Measurements from ENCODE around the gene PEX5. TPM values are rescaled to one million over a fixed set of nuclear protein-coding genes. Genes with fewer than 3 reads are reported as not detected.
"Not testable (repeated sequence)": the region's sequence is repeated elsewhere in the genome, so short reads cannot be mapped to it uniquely, and the experiment has no call there.

PEX5 gene
- total RNA-seq, 2 experiments from 2014 or later: 14.6 to 18.2 TPM

- ChIA-PET POLR2A (no interaction called here), CTCF (no interaction called here)
- no peak overlapping the region for H3K27ac Mint-ChIP-seq
- no peaks in the 10 kb centered on the region for H3K27me3 Mint-ChIP-seq
- H3K9me3 Mint-ChIP-seq: peaks cover 3% of the 10 kb centered on the region
- no peak for DNase-seq
- no peaks in the 10 kb centered on the region for H3K4me1 Mint-ChIP-seq
- peaks cover 55% of the 10 kb centered on the region for H3K36me3 Mint-ChIP-seq (ENCODE audit: low read depth)
- H3K4me3 Mint-ChIP-seq: no peak overlapping the region
Measured at GRCh38 chr12:7207866-7208625, 18.6 kb downstream of the PEX5 start.

GRCh38 chr12:7209958-7210357, 20.5 kb downstream of the PEX5 start:
- no peak overlapping the region for H3K4me3 Mint-ChIP-seq
- H3K27me3 Mint-ChIP-seq: no peaks in the 10 kb centered on the region
- H3K9me3 Mint-ChIP-seq: peaks cover 3% of the 10 kb centered on the region
- H3K27ac Mint-ChIP-seq: no peak overlapping the region
- H3K36me3 Mint-ChIP-seq (ENCODE audit: low read depth): peaks cover 45% of the 10 kb centered on the region
- ChIA-PET CTCF (no interaction called here), POLR2A (no interaction called here)
- no peaks in the 10 kb centered on the region for H3K4me1 Mint-ChIP-seq
- no peak for DNase-seq

- H3K36me3 Mint-ChIP-seq (ENCODE audit: low read depth): peaks cover 45% of the 10 kb centered on the region
Measured at GRCh38 chr12:7210642-7211151, 21.2 kb downstream of the PEX5 start.

GRCh38 chr12:7212678-7213077, 23.2 kb downstream of the PEX5 start:
- H3K9me3 Mint-ChIP-seq: peaks cover 3% of the 10 kb centered on the region
- peaks cover 4% of the 10 kb centered on the region for H3K27me3 Mint-ChIP-seq
- no peak for DNase-seq
- CTCF ChIA-PET: no interaction called here
- no peaks in the 10 kb centered on the region for H3K4me1 Mint-ChIP-seq
- POLR2A ChIA-PET: no interaction called here
- peaks cover 38% of the 10 kb centered on the region for H3K36me3 Mint-ChIP-seq (ENCODE audit: low read depth)
- H3K27ac Mint-ChIP-seq: no peak overlapping the region
- no peak overlapping the region for H3K4me3 Mint-ChIP-seq

More at GRCh38 chr12:7210642-7211151, 21.2 kb downstream of the PEX5 start:
- Mint-ChIP-seq H3K27me3 (peaks cover 4% of the 10 kb centered on the region), H3K4me3 (no peak overlapping the region), H3K9me3 (peaks cover 3% of the 10 kb centered on the region), H3K27ac (no peak overlapping the region), H3K4me1 (no peaks in the 10 kb centered on the region)
- CTCF ChIA-PET: no interaction called here
- POLR2A ChIA-PET: no interaction called here
- DNase-seq: no peak

DNA sequence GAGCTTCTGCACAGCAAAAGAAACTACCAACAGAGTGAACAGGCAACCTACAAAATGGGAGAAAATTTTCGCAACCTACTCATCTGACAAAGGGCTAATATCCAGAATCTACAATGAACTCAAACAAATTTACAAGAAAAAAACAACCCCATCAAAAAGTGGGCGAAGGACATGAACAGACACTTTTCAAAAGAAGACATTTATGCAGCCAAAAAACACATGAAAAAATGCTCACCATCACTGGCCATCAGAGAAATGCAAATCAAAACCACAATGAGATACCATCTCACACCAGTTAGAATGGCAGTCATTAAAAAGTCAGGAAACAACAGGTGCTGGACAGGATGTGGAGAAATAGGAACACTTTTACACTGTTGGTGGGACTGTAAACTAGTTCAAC, 24.3 kb downstream of the PEX5 start:
- DNase-seq, H3K4me1 Mint-ChIP-seq, H3K27ac Mint-ChIP-seq, CTCF ChIA-PET, H3K4me3 Mint-ChIP-seq, H3K9me3 Mint-ChIP-seq, H3K27me3 Mint-ChIP-seq, POLR2A ChIA-PET: not testable (repeated sequence)
- peaks cover 29% of the 10 kb centered on the region for H3K36me3 Mint-ChIP-seq (ENCODE audit: low read depth)

DNA sequence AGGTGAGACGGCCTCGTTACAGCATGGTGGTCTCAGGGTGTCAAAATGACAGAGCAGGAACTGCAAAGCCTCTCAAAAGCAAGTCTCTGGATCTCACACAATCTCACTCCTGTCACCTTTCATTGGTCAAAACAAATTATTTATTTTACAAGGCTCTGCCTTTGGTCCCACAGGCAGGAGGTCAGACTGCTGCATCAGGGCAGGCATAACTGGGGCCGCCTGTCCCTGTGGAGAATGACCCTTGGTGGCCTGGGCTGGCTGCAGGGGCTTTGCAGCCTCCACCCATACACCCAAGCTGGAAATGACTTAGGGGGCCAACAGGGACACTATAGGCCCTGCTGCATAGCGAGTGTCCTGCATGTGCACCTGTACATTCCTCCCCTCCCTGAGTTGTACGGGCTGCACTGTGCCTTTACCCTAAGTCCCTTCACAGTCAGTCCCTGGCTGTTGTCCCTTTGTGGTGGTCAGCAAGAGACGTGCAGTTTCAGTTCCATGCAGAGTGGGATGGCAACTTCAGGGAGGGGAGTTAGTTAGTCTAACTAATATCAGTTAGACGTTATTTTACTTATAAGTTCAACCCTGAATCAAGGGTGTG, 28.1 kb downstream of the PEX5 start:
- ChIA-PET POLR2A (no interaction called here), CTCF (no interaction called here)
- H3K27me3 Mint-ChIP-seq: peaks cover 4% of the 10 kb centered on the region
- H3K4me3 Mint-ChIP-seq: no peak overlapping the region
- no peak for DNase-seq
- H3K36me3 Mint-ChIP-seq (ENCODE audit: low read depth): peaks cover 4% of the 10 kb centered on the region
- H3K27ac Mint-ChIP-seq: no peak overlapping the region
- no peaks in the 10 kb centered on the region for H3K4me1 Mint-ChIP-seq
- peaks cover 1% of the 10 kb centered on the region for H3K9me3 Mint-ChIP-seq

GRCh38 chr12:7219599-7220243, 30.2 kb downstream of the PEX5 start:
- ChIA-PET CTCF (no interaction called here), POLR2A (no interaction called here)
- Mint-ChIP-seq H3K36me3 (ENCODE audit: low read depth) (no peaks in the 10 kb centered on the region), H3K9me3 (no peaks in the 10 kb centered on the region), H3K4me1 (no peaks in the 10 kb centered on the region), H3K27me3 (peaks cover 4% of the 10 kb centered on the region), H3K4me3 (no peak overlapping the region), H3K27ac (no peak overlapping the region)
- peak; percentile 84 for DNase-seq

DNA sequence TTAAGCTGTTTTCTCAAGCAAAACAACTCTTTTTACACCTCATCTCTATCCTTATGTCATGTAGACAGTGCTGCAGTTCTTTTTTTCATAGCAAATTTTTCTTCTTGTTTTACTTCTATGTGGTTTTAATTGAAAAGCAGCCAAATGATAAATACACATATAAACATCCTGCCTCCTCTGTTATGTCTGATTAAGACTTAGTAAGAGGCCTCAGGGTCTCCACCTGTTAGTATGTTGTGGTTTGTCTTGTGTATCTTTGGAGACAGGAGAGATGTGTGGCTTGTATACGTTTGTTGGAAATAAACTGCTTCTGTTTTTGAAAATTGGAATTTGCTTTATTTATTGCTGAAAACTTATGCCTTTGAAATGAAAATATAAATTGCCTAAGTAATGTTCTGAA, 32.0 kb downstream of the PEX5 start:
- no peaks in the 10 kb centered on the region for H3K36me3 Mint-ChIP-seq (ENCODE audit: low read depth)
- DNase-seq: no peak
- no peaks in the 10 kb centered on the region for H3K9me3 Mint-ChIP-seq
- H3K4me3 Mint-ChIP-seq: no peak overlapping the region
- POLR2A ChIA-PET: no interaction called here
- H3K27me3 Mint-ChIP-seq: no peaks in the 10 kb centered on the region
- no peak overlapping the region for H3K27ac Mint-ChIP-seq
- no peaks in the 10 kb centered on the region for H3K4me1 Mint-ChIP-seq
- CTCF ChIA-PET: no interaction called here

DNA sequence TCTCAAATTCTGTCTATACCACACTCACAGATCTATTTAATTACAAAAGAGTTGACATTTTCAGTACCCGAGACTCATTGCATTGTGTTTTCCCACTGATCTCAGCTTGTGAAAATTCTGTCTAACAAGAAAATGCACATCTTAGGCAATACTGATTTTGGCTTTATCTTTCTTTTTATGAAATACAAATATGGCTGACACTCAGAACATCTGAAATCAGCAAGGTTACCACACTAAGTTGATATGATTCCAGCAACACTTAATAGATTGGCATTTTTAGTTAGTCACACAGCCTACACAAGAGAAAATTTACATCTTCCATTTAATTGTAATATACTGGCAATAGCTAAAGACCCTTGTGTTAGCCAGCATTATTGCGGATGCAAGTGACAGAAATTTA, 40.3 kb downstream of the PEX5 start:
- Mint-ChIP-seq H3K9me3 (no peaks in the 10 kb centered on the region), H3K4me1 (no peaks in the 10 kb centered on the region), H3K4me3 (no peak overlapping the region), H3K27me3 (peaks cover 24% of the 10 kb centered on the region), H3K36me3 (ENCODE audit: low read depth) (no peaks in the 10 kb centered on the region), H3K27ac (no peak overlapping the region)
- no peak for DNase-seq
- CTCF ChIA-PET: interaction anchor here (0.6 kb wide), 1 partner anchor 51 kb away, joined by 4 read pairs; no protein-coding TSS in a partner anchor
- POLR2A ChIA-PET: no interaction called here

DNA sequence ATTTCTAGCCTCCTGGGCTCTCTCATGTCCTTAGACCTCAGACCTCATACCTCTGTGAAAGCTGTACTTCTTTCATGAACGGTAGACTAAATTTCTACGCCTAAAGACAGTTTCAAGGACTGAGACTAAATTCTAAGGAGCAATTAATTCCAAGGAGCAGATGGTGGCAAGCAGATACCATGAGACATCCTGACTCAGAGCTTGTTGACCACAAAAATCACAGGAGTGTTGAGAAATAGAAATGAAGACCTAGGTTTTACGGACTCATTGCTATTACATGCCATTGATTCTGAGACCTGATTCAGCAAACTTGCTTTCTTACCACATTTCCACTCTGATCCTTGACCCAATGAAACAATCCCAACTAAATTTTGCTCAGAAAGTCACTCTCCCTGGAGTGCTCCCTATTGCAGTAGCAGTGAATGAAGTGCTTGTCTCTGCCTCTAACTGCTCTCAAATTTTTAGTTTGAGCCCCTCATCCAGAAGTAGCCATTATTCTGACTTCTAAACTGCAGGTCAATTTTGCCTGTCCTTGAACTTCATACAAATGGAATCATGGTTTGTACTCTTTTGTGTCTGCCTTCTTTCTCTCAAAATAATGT, 52.0 kb downstream of the PEX5 start:
- H3K4me3 Mint-ChIP-seq: no peak overlapping the region
- H3K27ac Mint-ChIP-seq: no peak overlapping the region
- ChIA-PET POLR2A (no interaction called here), CTCF (no interaction called here)
- DNase-seq: no peak
- H3K9me3 Mint-ChIP-seq: no peaks in the 10 kb centered on the region
- no peaks in the 10 kb centered on the region for H3K36me3 Mint-ChIP-seq (ENCODE audit: low read depth)
- peaks cover 6% of the 10 kb centered on the region for H3K4me1 Mint-ChIP-seq
- H3K27me3 Mint-ChIP-seq: peaks cover 13% of the 10 kb centered on the region

GRCh38 chr12:7242176-7243101, 53.0 kb downstream of the PEX5 start:
- POLR2A ChIA-PET: no interaction called here
- CTCF ChIA-PET: no interaction called here
- H3K4me1 Mint-ChIP-seq: peaks cover 6% of the 10 kb centered on the region
- H3K27ac Mint-ChIP-seq: no peak overlapping the region
- H3K36me3 Mint-ChIP-seq (ENCODE audit: low read depth): no peaks in the 10 kb centered on the region
- H3K4me3 Mint-ChIP-seq: no peak overlapping the region
- peaks cover 13% of the 10 kb centered on the region for H3K27me3 Mint-ChIP-seq
- H3K9me3 Mint-ChIP-seq: no peaks in the 10 kb centered on the region
- no peak for DNase-seq

DNA sequence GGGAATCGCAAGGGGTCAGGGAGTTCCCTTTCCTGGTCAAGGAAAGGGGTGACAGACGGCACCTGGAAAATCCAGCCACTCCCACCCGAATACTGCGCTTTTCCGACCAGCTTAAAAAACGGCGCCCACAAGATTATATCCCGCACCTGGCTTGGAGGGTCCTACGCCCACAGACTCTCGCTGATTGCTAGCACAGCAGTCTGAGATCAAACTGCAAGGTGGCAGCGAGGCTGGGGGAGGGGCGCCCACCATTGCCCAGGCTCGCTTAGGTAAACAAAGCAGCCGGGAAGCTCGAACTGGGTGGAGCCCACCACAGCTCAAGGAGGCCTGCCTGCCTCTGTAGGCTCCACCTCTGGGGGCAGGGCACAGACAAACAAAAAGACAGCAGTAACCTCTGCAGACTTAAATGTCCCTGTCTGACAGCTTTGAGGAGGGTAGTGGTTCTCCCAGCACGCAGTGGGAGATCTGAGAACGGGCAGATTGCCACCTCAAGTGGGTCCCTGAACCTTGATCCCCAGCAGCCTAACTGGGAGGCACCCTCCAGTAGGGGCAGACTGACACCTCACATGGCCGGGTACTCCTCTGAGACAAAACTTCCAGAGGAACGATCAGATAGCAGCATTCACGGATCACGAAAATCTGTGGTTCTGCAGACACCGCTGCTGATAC, 62.0 kb downstream of the PEX5 start:
- POLR2A ChIA-PET: interaction anchor here (0.6 kb wide), 1 partner anchor 375 kb away, joined by 3 read pairs; no protein-coding TSS in a partner anchor
- CTCF ChIA-PET: not testable (repeated sequence)

More for the DNA sequence above, 62.0 kb downstream of the PEX5 start:
- not testable (repeated sequence) for H3K4me3 Mint-ChIP-seq; H3K27me3 Mint-ChIP-seq; DNase-seq; H3K4me1 Mint-ChIP-seq; H3K36me3 Mint-ChIP-seq (ENCODE audit: low read depth); H3K9me3 Mint-ChIP-seq; H3K27ac Mint-ChIP-seq
